Daoy (cell line): ENCODE results near the gene COLEC12. TPM values are rescaled to one million over a fixed set of nuclear protein-coding genes. Genes with fewer than 3 reads are reported as not detected.

ENCODE experiments used
- DNase-seq: peaks from one replicate; pipeline ENCODE4 v3.0.0-alpha.2; 2015; ENCODE audit warnings: low read depth
- total RNA-seq: library from RNA; depleted of rRNA; stranded (reverse); fragments of >200 nt; shearing (Covaris generic); gene quantifications from 2 replicates; pipeline ENCODE4 v1.2.3, GENCODE V29; 2014

Gene COLEC12
- total RNA-seq, 1 experiment from 2014 or later: 1.7 TPM

- no peak for DNase-seq
Measured at GRCh38 chr18:362311-363290, 137.9 kb downstream of the COLEC12 start.

DNA sequence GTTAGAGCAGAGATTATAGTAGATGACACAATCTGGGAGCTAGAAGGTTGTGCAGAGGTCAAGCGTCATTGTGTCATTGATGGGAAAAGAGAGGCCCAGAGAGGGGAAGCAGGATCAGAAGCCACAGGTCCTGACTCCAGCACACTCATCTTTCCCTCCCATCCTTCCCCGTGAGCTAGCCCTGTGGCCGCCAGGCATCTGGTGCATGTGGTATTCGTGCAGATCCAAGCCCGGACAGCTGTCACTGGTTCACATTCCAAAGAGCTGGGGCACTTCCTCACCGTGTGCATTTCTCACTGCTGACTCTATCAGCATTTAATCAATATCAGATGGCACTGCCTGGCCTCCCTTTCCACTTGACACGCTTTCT is 138.6 kb downstream of the COLEC12 start:
- peak; percentile 83 for DNase-seq

DNA sequence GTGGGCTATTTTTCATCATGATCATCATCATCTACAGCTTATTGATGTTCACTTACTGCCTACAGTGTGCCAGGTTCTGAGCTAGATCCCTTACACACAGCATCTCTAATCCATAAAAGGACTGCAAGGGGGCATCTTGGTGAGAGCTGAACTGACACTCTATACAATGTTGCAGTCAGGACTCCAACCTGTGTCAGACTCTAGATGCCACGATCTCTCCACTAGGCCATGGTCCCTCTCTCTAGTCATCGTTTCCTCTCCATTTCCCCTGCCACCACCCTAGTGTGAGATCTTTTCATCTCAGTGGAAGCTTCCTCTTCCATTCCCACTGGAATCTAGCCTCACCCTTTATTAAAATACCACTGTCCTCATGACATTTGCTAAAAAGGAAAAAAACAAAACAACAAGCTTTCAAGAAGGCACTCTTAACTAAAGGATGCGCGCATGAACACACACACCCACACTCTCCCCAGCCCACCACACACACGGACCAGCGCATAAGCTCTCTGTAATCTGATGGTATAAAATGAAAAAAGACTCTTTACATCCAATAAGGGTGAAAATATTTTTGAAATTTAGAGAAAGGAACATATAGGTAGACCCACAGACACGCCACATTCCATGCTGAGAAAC is 139.3 kb downstream of the COLEC12 start:
- DNase-seq: no peak

- DNase-seq: no peak
Measured at GRCh38 chr18:360676-361075, 139.8 kb downstream of the COLEC12 start.

DNA sequence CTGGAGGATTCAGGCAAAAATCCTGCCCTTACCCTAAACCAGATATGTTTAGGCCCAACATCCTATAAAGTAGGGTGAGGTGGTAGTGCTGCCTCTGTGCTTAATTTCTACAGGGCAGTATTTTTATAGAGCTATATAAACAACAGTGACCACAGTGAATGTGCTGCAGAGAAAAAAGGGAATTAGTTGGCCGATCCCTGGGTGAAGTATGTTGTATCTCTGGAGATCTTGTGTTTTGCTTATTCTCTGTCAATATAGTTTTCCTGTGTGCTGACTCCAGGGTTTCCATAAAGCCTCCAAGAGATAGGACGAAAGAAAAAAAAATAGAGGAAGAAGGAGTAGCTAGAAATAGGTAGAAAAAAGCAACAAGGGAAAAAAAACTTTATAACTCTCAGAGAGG is 143.7 kb downstream of the COLEC12 start:
- DNase-seq: no peak

DNA sequence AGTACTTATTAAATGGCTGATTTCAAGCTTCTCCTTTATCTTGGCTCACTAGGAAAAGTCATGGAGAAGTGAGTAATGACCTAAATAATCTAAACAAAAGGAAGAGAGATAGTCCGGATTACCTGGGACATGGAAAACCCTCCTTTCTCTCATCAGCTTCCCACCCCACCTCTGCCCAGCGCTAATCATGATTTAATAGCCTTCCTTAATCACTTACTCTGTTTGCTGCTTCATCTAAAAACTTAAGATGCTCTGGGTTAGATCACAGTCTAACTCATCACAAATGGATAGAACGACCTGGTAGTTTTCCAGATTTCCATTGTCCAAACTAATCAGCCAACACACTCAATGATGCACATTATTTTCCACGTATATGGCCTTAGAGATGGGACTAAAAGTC is 144.8 kb downstream of the COLEC12 start:
- no peak for DNase-seq

GRCh38 chr18:354471-354870 is 146.0 kb downstream of the COLEC12 start:
- no peak for DNase-seq

DNA sequence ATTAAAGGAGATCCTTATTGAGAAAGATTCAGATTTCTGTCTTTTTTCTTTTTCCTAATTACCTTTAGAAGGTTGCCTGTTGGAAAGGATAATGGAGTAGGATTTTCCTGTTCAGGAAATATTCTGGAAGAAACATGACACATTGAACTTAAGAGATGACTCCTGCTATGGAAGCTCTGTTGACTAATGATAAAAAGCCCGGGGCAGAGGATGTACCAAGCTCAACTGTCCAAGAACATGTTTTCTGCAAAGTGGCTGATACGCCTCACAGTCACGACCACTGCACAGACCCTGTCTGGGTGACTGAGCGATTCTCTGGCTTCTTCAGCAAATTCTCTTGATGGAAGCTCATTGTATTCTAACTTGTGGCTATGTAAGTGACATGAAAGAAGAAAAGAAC is 146.5 kb downstream of the COLEC12 start:
- no peak for DNase-seq

DNA sequence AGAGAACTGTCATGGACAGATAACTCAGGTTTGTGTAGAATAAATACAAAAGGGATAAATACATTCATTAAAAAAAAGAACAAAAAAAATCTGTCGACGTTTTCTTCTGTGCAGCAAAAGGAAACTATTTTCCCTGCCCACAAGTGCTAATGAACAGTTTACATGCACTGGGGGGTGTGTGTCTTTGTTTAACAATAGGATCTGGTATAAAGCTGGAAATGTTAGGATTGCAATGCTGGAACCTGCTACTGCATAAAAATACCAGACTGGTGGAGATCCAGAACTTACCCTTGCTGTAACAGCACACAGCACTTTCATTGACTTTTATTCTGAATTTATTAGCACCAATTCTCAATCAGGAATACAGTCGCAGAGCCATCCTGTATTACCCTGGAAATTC is 148.1 kb downstream of the COLEC12 start:
- no peak for DNase-seq

GRCh38 chr18:350953-351572 is 149.4 kb downstream of the COLEC12 start:
- no peak for DNase-seq

DNA sequence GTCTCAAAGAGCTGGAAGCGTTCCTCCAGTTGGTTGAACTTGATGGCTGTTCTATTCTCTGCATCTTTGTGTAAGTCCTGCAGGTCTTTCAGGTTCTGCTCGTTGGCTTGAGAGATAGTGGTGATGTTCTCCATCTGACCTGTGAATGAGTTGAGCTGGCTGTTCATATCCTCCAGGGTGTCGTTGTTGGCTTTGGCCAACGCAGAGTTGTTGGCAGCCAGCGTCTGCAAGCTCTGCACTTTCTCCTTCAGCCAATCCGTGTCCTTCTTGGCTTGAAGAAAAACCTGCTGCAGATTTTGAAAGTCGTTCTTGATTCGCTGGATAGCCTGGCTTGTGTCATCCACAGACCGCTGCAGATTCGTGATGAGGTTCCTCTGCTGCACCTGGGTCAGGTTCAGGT is 153.9 kb downstream of the COLEC12 start:
- no peak for DNase-seq

- no peak for DNase-seq
Measured at GRCh38 chr18:341102-341501, 159.4 kb downstream of the COLEC12 start.

GRCh38 chr18:340044-340443 is 160.5 kb downstream of the COLEC12 start:
- no peak for DNase-seq

DNA sequence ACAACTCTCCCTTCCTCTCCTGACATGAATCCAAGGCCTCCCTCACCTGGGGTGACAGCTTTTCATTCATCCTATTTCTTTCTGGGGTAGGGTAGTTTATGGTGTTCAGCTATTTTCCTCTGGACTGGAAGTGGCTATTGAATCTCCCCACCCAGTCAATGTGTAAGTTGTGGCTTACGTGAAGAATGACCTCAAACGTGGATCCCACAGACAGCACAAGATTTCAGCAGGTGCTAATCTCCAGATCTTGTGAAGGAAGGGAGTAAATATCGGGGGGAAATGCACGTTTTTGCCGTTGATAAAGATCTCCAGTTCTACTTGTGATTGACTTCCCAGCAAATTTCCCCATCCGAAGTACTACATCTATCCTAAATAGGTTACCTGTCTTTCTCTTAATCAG is 161.3 kb downstream of the COLEC12 start:
- no peak for DNase-seq

- DNase-seq: no peak
Measured at GRCh38 chr18:336713-337112, 163.8 kb downstream of the COLEC12 start.

GRCh38 chr18:335733-336132 is 164.8 kb downstream of the COLEC12 start:
- no peak for DNase-seq

DNA sequence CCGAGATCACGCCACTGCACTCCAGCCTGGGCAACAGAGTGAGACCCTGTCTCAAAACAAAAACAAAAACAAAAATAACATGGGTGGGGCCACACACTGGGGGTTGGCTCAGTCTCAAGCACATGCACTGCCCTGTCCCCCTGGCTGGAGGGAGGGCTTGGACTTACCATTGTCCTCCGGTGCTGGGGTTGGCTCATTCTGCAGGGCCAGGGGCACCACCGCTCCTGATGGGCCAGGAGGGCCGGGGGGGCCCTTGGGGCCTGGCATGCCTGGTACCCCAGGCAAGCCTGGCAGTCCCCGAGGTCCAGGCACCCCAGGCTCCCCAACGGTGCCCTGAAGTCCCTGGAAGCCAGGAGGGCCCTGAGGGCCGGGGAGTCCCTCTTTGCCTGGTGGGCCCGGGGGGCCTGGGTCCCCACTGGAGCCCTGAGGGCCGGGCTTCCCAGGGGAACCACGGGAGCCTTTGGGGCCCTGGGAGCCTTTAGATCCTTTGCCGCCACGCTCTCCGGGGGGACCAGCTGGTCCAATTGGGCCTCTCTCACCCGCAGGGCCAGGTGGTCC is 165.8 kb downstream of the COLEC12 start:
- DNase-seq: no peak

GRCh38 chr18:332721-333510 is 167.6 kb downstream of the COLEC12 start:
- DNase-seq: no peak

DNA sequence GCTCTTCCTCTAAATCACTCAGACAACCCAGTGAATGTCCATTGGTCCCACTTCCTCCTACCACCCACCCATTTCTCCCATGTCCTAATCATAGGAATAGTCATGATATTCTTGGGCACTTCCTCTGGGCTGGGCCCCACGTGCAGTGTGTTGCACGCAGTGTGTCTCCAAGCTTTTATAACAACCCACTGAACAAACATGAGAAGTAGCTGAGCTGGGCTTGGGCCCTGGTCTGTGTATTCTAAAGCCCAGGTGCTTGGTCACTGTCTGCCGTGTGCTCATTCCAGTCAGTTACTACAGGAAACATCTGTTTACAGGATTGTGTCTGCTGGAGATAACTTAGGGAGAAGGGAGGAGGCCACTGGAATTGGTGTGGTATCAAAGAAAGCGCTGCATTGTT is 168.5 kb downstream of the COLEC12 start:
- DNase-seq: no peak

- peak; percentile 12 for DNase-seq
Measured at GRCh38 chr18:331221-331821, 169.2 kb downstream of the COLEC12 start.

GRCh38 chr18:328928-329327 is 171.6 kb downstream of the COLEC12 start:
- no peak for DNase-seq
